ENCODE measurements around the gene GMPR2. TPM values are rescaled to one million over a fixed set of nuclear protein-coding genes. Genes with fewer than 3 reads are reported as not detected.
A peak's percentile ranks its signal among the peaks of the same experiment; 100 is the strongest.

GMPR2 gene
- polyA plus RNA-seq, 3 donors: 84.4 to 84.7 (median 84.5) TPM

DNA sequence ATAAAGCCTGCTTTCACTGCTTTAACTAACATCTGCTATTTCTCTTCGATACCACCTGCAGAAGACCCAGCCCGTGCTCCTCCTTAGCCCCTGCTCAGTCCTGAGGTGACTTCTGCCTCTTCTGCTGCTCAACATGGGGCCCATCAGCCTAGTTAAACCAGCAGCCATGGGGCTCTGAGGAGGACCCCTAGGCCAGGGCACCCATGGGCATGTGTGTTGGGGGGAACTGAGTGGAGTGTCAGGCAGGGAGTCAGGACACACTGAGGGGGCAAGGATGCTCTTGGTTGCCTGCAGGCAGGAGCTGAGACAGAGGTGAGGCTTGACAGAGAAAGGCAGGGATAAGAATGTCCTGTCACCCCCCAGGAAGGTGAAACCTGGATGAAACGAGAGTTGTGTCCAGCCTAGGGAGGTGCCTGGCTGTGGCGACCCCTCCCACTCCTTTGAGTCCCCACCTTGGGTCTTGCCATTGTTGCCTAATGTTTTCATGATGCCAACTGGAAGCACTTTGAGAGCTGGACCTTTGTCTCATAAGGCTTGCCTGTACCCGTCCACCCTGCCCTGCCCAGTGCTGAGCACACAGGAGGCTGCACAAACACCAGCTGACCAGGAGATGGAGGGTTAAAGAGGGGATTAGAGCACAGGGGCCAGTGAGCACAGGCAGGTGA lies 51.2 kb downstream of the GMPR2 start:
- DNase-seq: no peak
- Histone ChIP-seq H3K79me2 (ENCODE audit: insufficient read depth, low read length) (peaks cover 28% of the 10 kb centered on the region), H2AFZ (ENCODE audit: insufficient read depth, low read depth, low read length, poor library complexity, severe bottlenecking) (no peak overlapping the region), H3K36me3 (replicated peaks in 1 of 2; ENCODE audit: control insufficient read depth in 1 of 2, insufficient read depth in 2 of 2, low read length in 2 of 2) (no peaks in the 10 kb centered on the region), H3K27ac (ENCODE audit: low read depth in 1 of 2, low read length in 2 of 2) (no peak overlapping the region), H3K9me3 (replicated peaks in 1 of 2; ENCODE audit: control insufficient read depth in 1 of 2, insufficient read depth in 1 of 2, low read length in 2 of 2) (no peaks in the 10 kb centered on the region), H4K20me1 (ENCODE audit: insufficient read depth, low read length) (no peaks in the 10 kb centered on the region), H3K4me2 (replicated peaks; ENCODE audit: extremely low read depth, low read length, poor library complexity, severe bottlenecking) (no peak overlapping the region), H3K9ac (ENCODE audit: insufficient read depth, low read length, poor library complexity, severe bottlenecking) (no peak overlapping the region), H3K4me3 (replicated peaks in 1 of 3; ENCODE audit: low read depth in 2 of 3, low read length in 3 of 3) (no peak overlapping the region), H3K4me1 (ENCODE audit: control insufficient read depth in 1 of 2, insufficient read depth in 2 of 2, low read length in 2 of 2) (peaks cover 39 to 40% of the 10 kb centered on the region in 2 donors), H3K27me3 (ENCODE audit: control insufficient read depth in 2 of 2, insufficient read depth in 2 of 2, low read length in 2 of 2) (no peaks in the 10 kb centered on the region)
- Mint-ChIP-seq H3K27ac (peak overlapping the region in 3 of 7 donors; percentile 25 to 32 (median 32)), H3K4me3 (no peak overlapping the region), H3K4me1 (peaks cover 49% of the 10 kb centered on the region), H3K36me3 (peaks cover 12 to 16% of the 10 kb centered on the region in 2 donors), H3K9me3 (peaks cover 0 to 3% (median 0%) of the 10 kb centered on the region in 7 donors), H3K27me3 (ENCODE audit: low read depth in 3 of 3) (peaks cover 0 to 3% (median 1%) of the 10 kb centered on the region in 3 donors)
- 98% methylated on average over 5 of the region's 5 CpGs for WGBS (ENCODE audit: insufficient coverage)
- TF ChIP-seq, protein P1, sequence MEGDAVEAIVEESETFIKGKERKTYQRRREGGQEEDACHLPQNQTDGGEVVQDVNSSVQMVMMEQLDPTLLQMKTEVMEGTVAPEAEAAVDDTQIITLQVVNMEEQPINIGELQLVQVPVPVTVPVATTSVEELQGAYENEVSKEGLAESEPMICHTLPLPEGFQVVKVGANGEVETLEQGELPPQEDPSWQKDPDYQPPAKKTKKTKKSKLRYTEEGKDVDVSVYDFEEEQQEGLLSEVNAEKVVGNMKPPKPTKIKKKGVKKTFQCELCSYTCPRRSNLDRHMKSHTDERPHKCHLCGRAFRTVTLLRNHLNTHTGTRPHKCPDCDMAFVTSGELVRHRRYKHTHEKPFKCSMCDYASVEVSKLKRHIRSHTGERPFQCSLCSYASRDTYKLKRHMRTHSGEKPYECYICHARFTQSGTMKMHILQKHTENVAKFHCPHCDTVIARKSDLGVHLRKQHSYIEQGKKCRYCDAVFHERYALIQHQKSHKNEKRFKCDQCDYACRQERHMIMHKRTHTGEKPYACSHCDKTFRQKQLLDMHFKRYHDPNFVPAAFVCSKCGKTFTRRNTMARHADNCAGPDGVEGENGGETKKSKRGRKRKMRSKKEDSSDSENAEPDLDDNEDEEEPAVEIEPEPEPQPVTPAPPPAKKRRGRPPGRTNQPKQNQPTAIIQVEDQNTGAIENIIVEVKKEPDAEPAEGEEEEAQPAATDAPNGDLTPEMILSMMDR (IDR thresholded peaks at IDR 0.05): no peak
- intact Hi-C loops (cut with micrococcal nuclease): no loop called here

DNA sequence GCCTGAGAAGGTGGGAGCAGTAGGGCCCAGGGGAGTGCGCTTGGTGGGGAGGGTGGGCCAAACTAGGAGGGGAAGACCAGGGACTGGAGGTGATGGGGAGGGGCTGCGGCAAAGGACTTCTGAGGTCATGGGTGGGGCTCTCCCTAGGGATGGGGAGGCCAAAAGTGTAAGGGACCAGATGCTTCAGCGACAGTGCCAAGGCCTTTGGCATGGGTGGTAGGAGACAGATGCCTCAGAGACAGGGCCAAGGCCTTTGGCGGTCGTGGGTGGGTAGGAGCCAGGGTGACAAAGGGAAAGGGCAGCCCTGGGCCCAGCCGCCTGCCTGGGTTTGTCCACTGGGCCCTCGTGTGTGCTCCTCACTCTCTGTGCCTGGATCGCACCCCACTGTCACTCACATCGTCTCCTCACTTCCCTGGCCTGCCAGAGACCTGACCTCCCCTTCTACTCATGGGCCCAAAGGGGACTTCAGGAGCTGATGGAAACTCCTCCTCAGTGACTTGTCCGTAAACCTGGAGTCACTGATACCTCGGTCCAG lies 51.8 kb downstream of the GMPR2 start:
- H3K9ac ChIP-seq (ENCODE audit: insufficient read depth, low read length, poor library complexity, severe bottlenecking): no peak overlapping the region
- H3K36me3 Mint-ChIP-seq: peaks cover 15 to 16% of the 10 kb centered on the region in 2 donors

More for the DNA sequence above, 51.8 kb downstream of the GMPR2 start:
- 97% methylated on average over 8 of the region's 11 CpGs for WGBS (ENCODE audit: insufficient coverage)
- intact Hi-C loops (cut with micrococcal nuclease): no loop called here
- H3K9me3 ChIP-seq (replicated peaks in 1 of 2; ENCODE audit: control insufficient read depth in 1 of 2, insufficient read depth in 1 of 2, low read length in 2 of 2): no peaks in the 10 kb centered on the region
- no peak overlapping the region for H3K27ac ChIP-seq (ENCODE audit: low read depth in 1 of 2, low read length in 2 of 2)
- H3K4me1 ChIP-seq (ENCODE audit: control insufficient read depth in 1 of 2, insufficient read depth in 2 of 2, low read length in 2 of 2): peaks cover 33 to 34% of the 10 kb centered on the region in 2 donors
- no peak for DNase-seq
- H3K4me1 Mint-ChIP-seq: peaks cover 43% of the 10 kb centered on the region
- no peak overlapping the region for H2AFZ ChIP-seq (ENCODE audit: insufficient read depth, low read depth, low read length, poor library complexity, severe bottlenecking)
- no peak overlapping the region for H3K4me3 Mint-ChIP-seq
- peak overlapping the region in 1 of 7 donors; percentile 64 for H3K27ac Mint-ChIP-seq
- H3K79me2 ChIP-seq (ENCODE audit: insufficient read depth, low read length): peaks cover 27% of the 10 kb centered on the region
- H3K9me3 Mint-ChIP-seq: peaks cover 0 to 3% (median 0%) of the 10 kb centered on the region in 7 donors
- peaks cover 5% of the 10 kb centered on the region in 2 donors for H3K36me3 ChIP-seq (replicated peaks in 1 of 2; ENCODE audit: control insufficient read depth in 1 of 2, insufficient read depth in 2 of 2, low read length in 2 of 2)
- no peak overlapping the region for H3K4me2 ChIP-seq (replicated peaks; ENCODE audit: extremely low read depth, low read length, poor library complexity, severe bottlenecking)
- no peaks in the 10 kb centered on the region for H4K20me1 ChIP-seq (ENCODE audit: insufficient read depth, low read length)
- peaks cover 0 to 3% (median 1%) of the 10 kb centered on the region in 3 donors for H3K27me3 Mint-ChIP-seq (ENCODE audit: low read depth in 3 of 3)
- no peaks in the 10 kb centered on the region for H3K27me3 ChIP-seq (ENCODE audit: control insufficient read depth in 2 of 2, insufficient read depth in 2 of 2, low read length in 2 of 2)
- TF ChIP-seq, protein P1 (IDR thresholded peaks at IDR 0.05): no peak
- H3K4me3 ChIP-seq (replicated peaks in 1 of 3; ENCODE audit: low read depth in 2 of 3, low read length in 3 of 3): no peak overlapping the region

Measured in CD14-positive monocyte (primary cell).